Right forelimb (tissue), 1 donor: ENCODE measurements around the gene COPB2.
A peak's percentile ranks its signal among the peaks of the same experiment; 100 is the strongest.
"Not testable (repeated sequence)": the region's sequence is repeated elsewhere in the genome, so short reads cannot be mapped to it uniquely, and the experiment has no call there.

Experiments
- DNase-seq: peaks from one replicate; pipeline ENCODE4 v3.0.0-alpha.2; 2018

The COPB2 gene

GRCh38 chr3:139378587-139379241 lies 10.7 kb downstream of the COPB2 start:
- DNase-seq = no peak

DNA sequence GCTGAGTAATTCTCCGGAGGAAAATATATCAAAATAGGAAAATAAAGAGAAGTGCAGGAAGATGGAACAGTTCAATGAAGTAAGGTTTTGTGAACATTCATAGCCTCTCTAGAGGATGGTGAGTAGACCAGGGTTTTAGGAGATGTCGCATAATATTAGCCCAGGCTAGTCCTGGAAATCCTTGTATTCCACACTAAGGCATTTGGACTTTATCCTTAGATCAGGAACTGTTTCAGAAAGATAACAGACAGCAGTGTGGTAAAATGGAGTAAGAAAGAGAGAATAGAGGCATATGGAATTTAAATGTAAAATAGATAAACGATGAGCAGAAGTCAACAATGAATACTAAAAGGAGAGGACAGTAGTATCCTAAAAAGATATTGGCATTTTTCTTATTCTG lies 12.1 kb downstream of the COPB2 start:
- DNase-seq = no peak

GRCh38 chr3:139374099-139374498 lies 15.3 kb downstream of the COPB2 start:
- DNase-seq = no peak

GRCh38 chr3:139364549-139364948 lies 24.9 kb downstream of the COPB2 start:
- DNase-seq = no peak

DNA sequence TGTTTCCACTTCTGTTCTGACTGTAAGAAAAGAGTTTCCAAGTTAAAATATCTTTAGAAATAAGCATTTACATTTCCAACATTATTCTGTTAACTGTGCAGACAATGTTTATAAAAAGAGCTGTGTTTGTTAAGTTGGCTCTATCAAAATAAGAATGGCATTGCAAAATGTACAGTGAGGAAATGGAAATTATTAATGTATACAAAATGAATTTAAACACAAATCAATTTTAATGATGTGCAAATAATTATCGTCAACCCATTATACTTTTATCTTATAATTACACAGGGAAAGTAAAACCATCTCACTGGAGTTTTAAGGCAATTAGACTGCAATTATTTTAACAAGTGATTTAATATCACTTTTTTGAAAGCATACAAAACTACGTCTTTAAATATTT lies 28.2 kb downstream of the COPB2 start:
- DNase-seq = no peak

GRCh38 chr3:139358841-139359562 lies 30.4 kb downstream of the COPB2 start:
- DNase-seq = no peak

GRCh38 chr3:139357899-139358298 lies 31.5 kb downstream of the COPB2 start:
- DNase-seq = no peak

- DNase-seq = no peak
Measured at GRCh38 chr3:139355891-139356290, 33.6 kb downstream of the COPB2 start.

DNA sequence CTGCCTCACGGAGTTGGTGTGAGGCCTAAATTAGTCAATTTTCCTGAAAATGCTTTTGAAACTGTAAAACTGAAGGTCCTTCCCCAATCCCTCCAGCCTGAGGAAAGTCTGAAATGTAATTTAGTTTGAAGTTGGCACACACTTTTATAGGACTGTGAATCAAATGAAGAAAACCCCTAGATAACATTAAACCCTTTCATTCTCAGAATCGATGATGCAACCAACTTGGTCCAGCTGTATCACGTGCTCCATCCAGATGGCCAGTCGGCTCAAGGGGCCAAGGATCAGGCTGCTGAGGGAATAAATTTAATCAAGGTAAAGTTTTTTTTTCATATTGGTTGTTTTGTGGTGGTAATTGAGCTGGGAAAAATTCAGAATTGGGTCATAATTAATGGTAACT lies 34.0 kb downstream of the COPB2 start:
- DNase-seq = no peak

GRCh38 chr3:139354661-139355060 lies 34.8 kb downstream of the COPB2 start:
- no peak for DNase-seq

DNA sequence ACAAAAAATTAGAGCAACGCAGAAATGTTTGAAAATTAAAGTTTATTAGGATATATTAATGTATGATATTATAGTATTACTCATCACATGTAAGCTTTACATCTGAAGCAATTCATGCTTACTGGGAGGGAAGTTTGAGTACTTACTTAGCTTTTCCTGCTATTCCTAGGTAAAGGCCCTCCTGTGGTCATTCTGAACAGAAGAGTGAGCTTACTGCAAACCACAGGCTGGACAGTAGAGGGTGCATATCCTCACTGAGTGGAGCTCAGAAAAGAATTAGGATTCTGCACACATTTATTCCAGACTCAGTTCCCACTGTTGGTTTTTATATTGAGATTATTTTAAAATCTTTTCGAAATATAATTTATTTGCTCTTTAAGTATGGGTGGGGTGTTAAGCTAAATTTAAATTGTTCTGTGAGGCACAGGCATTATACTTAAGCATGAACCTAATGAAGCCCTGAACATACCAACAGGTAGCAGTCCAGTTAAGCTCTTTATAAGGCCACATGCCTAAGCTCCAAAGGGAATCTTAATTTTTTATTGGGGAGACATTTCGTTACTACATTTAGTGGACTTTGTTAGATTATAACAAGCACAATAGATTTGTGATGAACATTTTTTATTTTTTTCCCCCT lies 35.4 kb downstream of the COPB2 start:
- DNase-seq = no peak

- DNase-seq = no peak
Measured at GRCh38 chr3:139346771-139347170, 42.7 kb downstream of the COPB2 start.

DNA sequence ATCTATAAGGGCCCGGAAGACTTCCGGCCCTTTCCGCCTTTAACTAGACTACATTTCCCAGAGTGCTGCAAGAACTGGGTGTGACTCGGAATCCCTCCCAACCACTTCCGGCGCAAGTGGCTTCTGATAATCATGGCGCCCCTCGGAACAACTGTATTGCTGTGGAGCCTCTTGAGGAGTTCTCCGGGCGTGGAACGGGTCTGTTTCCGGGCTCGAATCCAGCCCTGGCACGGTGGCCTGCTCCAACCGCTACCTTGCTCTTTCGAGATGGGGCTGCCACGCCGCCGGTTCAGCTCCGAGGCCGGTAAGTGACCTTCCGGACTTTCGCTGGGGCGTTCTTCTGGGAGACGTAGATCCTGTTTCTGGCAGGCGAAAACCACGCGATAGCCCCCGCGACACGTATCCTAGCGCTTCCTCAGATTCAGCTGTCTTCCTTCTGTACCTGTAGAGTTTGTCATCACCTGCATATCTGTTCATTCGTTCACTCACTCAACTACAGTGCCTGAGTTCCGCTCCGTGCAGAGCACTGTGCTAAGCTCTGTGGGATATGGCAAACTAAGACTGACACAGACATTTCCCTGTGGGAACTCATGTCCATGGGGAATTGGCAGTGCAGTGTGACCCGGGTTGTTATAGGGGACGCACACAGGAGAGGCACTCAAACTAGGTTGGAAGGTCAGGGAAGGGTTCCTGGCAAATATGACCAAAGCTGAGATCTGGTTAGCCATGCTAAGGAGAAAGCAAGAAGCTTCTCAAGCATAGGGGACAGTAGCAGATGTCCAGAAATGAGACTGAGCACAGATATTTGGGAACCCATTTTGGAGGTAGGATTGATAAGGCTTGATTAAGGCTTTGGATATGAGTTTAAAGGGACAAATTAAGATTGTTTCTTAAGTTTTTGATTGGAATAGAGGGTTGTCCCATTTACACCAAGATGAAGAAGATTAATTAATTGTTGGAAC lies 45.3 kb downstream of the COPB2 start, which contains the start of gene MRPS22:
MRPS22 (plus strand) TSS at position 126 of the 962 bp plus-strand sequence; CDS start at position 133, 7 bp downstream.
- DNase-seq = peak; percentile 86

- DNase-seq = no peak
Measured at GRCh38 chr3:139342054-139342453, 47.4 kb downstream of the COPB2 start.

GRCh38 chr3:139340784-139341183 lies 48.7 kb downstream of the COPB2 start:
- no peak for DNase-seq

DNA sequence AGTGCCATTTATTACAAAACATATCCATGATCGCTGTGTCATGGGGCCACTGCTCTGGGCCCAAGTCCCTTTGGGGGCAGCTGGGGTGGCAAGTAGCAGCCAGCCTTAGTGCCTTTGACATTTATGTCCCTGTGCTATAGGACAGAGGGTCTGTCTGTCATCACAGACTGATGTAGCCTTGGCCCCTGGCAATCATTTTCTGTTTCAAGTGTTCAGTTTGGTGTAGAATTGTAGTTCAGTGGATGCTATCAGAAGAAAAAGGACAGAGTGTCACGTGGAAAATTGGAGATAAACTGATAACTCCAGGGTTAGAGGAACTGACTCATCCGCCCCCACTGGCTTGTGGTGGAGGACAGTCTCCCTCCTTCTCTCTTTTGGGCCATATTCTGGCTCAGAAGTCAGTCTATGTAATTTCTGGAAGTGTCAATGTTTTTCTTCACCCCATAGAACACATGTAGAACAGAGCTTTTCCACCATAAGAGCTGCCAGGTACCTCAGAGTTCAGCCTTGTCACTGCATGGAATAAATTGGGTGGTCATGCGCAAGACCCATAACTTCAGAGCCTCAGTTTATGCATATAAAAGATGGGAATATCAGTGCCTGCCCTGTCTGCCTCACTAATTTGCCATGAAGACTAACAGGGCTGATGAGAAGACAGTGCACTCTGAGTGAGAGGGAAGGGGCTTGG lies 50.1 kb downstream of the COPB2 start:
- DNase-seq = no peak

GRCh38 chr3:139338405-139338804 lies 51.0 kb downstream of the COPB2 start:
- DNase-seq = no peak

DNA sequence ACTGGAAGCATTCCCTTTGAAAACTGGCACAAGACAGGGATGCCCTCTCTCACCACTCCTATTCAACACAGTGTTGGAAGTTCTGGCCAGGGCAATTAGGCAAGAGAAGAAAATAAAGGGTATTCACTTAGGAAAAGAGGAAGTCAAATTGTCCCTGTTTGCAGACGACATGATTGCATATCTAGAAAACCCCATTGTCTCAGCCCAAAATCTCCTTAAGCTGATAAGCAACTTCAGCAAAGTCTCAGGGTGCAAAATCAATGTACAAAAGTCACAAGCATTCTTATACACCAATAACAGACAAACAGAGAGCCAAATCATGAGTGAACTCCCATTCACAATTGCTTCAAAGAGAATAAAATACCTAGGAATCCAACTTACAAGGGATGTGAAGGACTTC lies 54.8 kb downstream of the COPB2 start:
- DNase-seq = not testable (repeated sequence)

DNA sequence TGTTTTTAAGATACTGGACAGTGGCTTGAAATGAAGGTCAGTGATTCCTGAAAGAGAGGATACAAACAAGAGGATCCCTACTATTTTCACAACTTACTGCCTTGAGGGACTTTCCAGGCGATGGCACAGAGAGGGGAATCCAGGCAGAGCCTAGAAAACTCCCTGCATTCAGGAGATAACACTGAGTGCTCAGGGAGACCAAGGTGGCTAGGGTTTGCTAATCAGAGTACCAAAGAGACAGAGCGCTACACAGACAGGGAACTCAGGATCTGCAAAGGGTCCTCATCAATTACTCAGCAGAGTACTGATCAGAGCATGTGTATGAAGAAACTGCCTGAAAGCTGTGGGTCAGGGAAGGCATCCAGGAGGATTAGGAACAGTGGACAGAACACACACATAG lies 57.4 kb downstream of the COPB2 start:
- DNase-seq = no peak

DNA sequence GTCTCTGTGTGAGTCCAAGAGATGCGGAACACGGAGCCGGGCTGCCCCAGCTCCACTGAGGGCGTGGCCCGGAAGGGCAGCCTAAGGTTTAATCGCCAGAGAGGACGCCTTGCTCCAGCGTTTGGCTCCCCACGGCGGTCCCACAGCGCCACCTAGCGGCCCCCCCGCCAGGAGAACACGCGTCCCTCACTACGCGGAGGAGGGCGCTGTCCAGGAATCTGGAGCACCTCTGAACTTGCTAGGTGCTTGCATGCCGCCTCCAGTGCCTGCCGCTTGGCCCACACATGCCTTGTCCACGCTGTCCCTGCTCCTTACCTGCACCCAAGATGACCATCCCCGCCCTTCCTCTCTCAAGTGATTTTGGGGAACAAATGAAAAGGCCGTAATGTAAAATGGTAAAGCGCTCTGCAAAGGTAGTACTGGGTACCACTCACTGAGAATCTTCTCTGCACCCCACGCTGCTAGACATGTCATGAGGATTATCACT lies 60.0 kb downstream of the COPB2 start:
- DNase-seq = peak; percentile 91

DNA sequence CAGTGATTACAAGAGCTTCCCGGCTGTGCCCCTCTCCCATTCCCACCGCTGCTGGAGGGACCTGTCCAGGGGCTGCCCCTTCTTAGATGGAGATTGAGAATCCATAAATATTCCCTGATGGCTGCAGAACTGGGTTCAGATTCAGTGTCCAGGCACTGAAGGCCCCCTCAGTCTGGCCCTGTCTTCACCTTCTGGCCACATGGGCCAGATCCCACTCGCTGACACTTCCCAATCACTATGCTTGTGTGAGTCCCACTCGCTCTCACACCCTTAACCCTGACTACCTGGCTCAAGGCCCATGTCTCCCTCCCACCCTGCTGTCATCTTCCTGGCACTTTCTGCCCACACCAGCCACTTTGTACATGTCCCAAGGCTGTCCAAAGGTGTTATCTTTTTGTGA lies 61.1 kb downstream of the COPB2 start:
- no peak for DNase-seq

DNA sequence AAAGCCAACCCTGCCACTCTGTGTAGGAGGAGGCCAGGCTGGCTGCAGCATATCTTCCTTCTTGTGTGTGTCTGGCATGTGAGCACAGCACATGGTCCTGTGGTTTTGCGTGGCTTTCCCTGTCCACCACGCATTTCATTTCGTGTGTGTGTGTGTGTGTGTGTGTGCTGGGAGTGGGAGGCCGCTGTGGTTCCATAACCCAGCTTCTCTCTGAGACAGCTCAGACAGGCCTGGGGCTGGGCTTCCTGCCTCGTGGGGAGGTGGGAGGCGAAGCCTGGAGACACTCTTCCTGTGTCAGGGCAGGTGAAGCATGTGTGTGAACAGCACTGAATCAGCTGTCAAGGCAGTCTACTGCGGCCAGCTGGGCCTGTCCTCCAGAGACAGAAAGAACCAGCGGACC lies 61.6 kb downstream of the COPB2 start:
- DNase-seq = no peak
